HG02981 (cell line): ENCODE results near the gene EML5.
A peak's percentile ranks its signal among the peaks of the same experiment; 100 is the strongest.

Source experiments
- ATAC-seq: cut with Tn5 transposase; IDR thresholded peaks from one replicate; pipeline ENCODE4 v1.9.1; 2021; ENCODE audit warnings: mild to moderate bottlenecking, moderate library complexity; ENCODE audit not compliant: unreplicated experiment

Gene EML5

GRCh38 chr14:88568196-88568595 lies 224.6 kb downstream of the EML5 start:
- no peak for ATAC-seq

- ATAC-seq = no peak
Measured at GRCh38 chr14:88565427-88565826, 227.3 kb downstream of the EML5 start.

GRCh38 chr14:88563845-88564244 lies 228.9 kb downstream of the EML5 start:
- ATAC-seq = no peak

DNA sequence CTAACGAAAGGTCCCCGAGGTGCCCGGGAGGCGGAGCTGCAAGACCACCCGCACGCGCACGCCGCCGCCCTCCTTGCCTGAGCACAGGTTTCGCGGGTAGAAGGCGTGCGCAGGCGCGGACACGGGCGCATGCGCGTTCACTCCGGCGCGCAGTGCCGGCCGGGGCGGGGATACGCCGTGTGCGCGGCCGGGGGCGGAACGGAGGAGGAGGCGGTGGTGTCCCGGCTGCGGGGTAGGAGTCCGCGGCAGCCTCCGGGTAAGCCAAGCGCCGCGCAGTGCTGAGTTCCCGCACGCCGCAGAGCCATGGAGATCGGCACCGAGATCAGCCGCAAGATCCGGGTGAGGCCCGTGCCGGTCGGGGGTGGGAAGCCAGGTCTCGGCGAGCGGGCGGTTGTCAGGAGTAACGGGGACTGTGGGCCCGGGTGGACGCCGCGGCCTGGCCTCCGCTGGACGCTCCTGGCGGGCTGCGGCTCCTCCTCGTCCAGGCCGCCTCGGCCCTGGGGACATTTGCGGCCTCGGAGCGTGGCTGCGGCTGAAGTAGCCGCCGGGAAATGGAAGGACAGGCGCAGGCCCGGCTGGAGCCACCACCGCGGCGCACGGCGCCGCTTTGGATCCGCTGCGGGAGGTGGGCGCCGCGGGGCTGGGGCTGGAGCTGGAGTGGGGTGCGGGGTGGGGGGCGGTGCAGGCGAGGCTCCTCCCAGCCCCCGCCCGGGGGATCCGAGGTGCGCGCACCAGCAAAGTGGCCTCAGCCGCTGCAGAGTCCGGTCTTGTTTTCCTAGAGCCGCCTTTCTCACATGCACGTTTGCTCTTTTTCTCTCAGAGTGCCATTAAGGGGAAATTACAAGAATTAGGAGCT lies 229.7 kb downstream of the EML5 start, which contains the start of gene ZC3H14:
ZC3H14 (plus strand) TSS at position 207 of the 856 bp plus-strand sequence; CDS start at position 304, 97 bp downstream.
- peak; percentile 97 for ATAC-seq

GRCh38 chr14:88562532-88562830 lies 230.3 kb downstream of the EML5 start:
- ATAC-seq = no peak
